DOHH2 (cell line): ENCODE data around the gene CENPU.

ENCODE experiments used
- EZH2phosphoT487 ChIP-seq: fragments of 200-600 bp; sonication (generic); IDR thresholded peaks from 2 replicates; pipeline ENCODE4 v1.6.1; 2017; ENCODE audit warnings: borderline replicate concordance, mild to moderate bottlenecking, antibody characterized with exemption, low read length, moderate library complexity, mixed read lengths
- TF ChIP-seq, protein P1 (sequence below): fragments of 200-600 bp; sonication (generic); IDR thresholded peaks from one replicate; pipeline ENCODE4 v1.5.1; 2014; ENCODE audit warnings: antibody characterized with exemption, mild to moderate bottlenecking, low read depth, low read length; ENCODE audit not compliant: poor library complexity, severe bottlenecking

DNA sequence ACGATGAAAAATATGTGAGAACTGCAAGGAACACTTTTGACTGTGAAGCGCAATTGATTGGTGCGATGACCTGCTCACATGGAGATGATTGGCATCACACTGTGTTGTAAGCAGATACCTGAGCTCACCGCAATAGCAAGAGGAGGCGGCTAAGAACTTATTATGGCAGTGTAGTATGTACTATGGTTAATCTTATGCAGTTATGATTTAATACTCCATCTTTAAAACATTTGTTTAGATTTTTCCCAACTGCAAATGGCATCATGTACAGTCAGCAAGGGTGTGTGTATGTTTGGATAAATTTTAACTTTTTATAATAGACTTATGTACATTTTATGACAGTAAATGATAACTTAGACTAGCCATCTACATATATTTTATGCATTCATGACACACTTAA is 58.9 kb downstream of the CENPU start:
- TF ChIP-seq, protein P1, sequence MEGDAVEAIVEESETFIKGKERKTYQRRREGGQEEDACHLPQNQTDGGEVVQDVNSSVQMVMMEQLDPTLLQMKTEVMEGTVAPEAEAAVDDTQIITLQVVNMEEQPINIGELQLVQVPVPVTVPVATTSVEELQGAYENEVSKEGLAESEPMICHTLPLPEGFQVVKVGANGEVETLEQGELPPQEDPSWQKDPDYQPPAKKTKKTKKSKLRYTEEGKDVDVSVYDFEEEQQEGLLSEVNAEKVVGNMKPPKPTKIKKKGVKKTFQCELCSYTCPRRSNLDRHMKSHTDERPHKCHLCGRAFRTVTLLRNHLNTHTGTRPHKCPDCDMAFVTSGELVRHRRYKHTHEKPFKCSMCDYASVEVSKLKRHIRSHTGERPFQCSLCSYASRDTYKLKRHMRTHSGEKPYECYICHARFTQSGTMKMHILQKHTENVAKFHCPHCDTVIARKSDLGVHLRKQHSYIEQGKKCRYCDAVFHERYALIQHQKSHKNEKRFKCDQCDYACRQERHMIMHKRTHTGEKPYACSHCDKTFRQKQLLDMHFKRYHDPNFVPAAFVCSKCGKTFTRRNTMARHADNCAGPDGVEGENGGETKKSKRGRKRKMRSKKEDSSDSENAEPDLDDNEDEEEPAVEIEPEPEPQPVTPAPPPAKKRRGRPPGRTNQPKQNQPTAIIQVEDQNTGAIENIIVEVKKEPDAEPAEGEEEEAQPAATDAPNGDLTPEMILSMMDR: no peak
- no peak for TF ChIP-seq EZH2phosphoT487
